Tibial nerve (tissue), 3 donors: ENCODE data around the gene MINDY4.

Experiments
- POLR2A ChIP-seq, 2 donors: fragments of 450-650 bp; IDR thresholded peaks; one replicate each; pipeline ENCODE4 v1.6.1; 2017; ENCODE audit warnings: antibody characterized with exemption in 2 of 2, mild to moderate bottlenecking in 2 of 2, moderate library complexity in 2 of 2
- TF ChIP-seq, protein P1 (sequence below), 5 experiments: fragments of 200-600 bp in 3 of 5; fragments of 450-650 bp in 2 of 5; sonication (generic) in 3 of 5; IDR thresholded peaks; one replicate each; pipeline ENCODE4 v1.5.1; 2016 to 2019; ENCODE audit warnings: antibody characterized with exemption in 5 of 5, mild to moderate bottlenecking in 3 of 5, moderate library complexity in 2 of 5

DNA sequence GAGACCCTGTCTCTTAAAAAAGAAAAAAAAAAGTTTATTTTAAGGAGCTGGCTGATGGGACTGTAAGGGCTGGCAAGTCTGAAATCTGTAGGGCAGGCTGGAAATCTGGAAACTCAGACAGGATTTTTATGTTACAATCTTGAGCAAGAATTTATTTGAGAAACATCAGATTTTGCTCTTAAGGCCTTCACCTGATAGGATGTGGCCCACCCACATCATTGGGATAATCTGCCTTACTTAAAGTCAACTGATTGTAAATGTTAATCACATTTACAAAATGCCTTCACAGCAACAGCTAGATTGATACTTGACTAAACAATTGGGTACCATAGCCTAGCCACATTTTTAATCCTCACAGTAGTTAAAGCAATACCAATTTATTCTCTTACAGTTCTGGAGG is 11.5 kb downstream of the MINDY4 start:
- TF ChIP-seq, protein P1, sequence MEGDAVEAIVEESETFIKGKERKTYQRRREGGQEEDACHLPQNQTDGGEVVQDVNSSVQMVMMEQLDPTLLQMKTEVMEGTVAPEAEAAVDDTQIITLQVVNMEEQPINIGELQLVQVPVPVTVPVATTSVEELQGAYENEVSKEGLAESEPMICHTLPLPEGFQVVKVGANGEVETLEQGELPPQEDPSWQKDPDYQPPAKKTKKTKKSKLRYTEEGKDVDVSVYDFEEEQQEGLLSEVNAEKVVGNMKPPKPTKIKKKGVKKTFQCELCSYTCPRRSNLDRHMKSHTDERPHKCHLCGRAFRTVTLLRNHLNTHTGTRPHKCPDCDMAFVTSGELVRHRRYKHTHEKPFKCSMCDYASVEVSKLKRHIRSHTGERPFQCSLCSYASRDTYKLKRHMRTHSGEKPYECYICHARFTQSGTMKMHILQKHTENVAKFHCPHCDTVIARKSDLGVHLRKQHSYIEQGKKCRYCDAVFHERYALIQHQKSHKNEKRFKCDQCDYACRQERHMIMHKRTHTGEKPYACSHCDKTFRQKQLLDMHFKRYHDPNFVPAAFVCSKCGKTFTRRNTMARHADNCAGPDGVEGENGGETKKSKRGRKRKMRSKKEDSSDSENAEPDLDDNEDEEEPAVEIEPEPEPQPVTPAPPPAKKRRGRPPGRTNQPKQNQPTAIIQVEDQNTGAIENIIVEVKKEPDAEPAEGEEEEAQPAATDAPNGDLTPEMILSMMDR (IDR thresholded peaks at IDR 0.05) = no peak
- no peak for TF ChIP-seq POLR2A (IDR thresholded peaks at IDR 0.05)
